Measurements from ENCODE around the gene SPOCK2.

Gene SPOCK2

DNA sequence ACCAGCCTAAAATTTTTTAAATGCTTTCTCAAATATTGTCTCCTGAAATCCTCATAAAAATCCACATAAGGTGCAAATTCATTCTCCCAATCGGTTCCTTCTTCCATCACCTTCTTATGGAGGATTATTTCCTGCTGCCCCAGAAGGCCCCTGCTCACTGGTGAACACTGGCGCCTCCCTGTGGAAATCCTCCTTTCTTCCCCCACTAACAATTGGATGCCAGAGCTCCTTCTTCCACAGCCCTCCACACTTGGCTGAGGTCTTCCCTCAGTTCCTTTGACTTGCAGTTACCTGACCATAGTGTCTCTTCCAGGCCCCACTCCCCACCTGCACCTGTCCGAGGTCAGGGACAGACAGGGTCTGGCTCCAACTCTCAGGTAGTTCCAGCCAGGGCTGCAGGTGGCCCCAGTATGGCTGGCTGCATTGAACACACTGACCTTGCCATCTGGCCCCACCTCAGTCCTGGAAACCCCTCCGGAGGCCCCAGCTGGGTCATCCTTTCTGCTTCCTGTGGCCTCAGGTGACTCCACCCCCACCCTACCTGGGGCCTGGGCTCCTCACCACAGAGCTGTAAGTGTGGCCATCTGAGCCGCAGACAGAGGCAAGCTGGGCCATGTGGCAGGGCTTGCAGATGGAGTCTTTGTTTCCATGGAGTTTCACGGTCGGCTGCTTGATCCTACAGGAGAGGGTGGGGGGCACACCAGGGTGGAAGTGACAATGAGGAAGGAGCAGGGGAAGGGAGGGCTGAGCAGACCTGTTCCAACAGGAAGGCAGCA, 18.4 kb downstream of the SPOCK2 start:
- no peak for DNase-seq

DNA sequence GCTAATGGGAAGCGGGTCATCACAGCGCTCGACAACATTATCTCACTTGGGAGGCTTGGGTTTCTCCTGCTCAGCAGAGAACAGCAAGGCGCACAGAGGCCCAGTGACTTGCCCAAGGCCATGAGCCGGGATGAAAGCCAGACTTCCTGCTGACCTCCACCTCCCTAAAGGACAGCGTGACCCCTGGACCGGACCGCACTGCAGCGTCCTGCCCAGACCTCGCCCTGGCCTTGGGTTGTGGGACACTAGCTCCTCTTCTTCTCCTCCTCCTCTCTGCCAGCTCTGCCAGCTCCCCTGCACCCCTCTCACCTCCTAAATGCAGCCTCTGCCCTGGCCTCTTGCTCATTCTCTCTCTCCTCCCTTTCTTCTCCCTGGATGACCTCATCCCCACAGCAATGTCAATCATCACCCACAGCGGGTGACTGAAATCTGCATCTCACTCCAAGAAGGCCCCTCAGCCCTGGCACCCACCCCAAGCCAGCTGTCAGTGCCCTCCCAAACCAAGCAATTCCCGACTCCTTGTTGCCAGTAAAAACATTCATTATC, 19.4 kb downstream of the SPOCK2 start:
- DNase-seq = no peak

DNA sequence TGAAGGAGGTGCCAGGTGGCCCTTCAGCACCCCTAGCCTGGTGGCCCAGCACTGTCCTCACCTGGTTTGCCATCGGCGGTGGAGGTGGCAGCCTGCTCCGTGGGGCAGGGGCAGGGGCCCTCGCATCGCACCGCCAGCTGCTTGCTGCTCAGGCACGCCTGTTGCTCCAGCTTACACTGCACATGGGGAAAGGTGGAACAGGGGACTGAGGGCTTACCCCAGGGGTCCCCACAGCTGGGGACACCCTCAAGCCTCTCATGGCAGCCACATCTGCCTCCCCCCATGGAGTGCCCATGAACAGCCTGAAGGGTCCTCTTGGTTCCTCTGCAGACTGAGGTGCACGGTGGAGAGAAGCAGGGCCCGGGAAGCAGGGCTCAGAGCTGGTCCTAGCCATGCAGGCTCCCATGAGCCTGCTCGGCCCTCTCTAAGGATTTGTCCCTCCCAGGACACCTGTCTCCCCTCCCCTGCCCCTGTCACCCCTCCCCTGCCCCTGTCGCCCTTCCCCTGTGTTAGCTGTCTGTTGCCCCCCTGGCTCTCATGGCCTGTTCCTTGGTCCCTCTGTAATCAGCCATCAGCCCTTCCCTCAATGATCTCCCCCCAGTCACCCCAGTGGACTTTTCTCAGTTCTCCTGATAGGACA, 20.1 kb downstream of the SPOCK2 start:
- no peak for DNase-seq

DNA sequence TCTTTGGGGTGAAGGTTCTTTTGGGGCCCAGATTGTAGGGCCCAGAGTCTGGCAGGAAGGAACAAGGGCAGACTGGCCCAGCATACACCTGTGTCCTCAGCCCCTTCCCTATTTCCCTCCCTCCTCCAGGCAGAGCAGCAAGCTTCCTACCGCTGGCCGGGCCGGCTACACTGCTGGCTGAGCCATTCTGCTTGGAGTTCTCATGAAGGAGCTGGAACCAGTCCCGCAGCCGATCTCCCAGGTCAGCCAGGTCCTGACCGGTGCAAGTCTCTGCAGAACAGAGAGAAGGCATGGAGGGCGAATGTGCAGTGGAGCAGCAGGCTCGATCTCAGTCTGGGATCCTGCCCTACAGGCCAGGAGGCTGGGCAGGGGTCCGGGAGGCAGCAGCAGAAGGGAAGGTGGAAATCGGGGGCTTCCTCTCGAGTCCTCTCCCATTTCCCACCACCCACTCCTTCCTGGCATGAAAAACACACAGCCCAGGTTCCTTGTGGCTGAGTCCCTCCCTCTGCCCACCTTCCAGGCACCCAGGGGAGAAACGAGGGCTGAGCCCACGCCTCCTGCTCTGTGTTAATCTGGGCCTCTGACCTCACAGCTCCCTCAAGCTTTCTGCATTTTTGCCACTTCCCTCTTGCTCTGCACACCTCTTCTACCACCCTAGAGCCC, 20.8 kb downstream of the SPOCK2 start:
- no peak for DNase-seq

DNA sequence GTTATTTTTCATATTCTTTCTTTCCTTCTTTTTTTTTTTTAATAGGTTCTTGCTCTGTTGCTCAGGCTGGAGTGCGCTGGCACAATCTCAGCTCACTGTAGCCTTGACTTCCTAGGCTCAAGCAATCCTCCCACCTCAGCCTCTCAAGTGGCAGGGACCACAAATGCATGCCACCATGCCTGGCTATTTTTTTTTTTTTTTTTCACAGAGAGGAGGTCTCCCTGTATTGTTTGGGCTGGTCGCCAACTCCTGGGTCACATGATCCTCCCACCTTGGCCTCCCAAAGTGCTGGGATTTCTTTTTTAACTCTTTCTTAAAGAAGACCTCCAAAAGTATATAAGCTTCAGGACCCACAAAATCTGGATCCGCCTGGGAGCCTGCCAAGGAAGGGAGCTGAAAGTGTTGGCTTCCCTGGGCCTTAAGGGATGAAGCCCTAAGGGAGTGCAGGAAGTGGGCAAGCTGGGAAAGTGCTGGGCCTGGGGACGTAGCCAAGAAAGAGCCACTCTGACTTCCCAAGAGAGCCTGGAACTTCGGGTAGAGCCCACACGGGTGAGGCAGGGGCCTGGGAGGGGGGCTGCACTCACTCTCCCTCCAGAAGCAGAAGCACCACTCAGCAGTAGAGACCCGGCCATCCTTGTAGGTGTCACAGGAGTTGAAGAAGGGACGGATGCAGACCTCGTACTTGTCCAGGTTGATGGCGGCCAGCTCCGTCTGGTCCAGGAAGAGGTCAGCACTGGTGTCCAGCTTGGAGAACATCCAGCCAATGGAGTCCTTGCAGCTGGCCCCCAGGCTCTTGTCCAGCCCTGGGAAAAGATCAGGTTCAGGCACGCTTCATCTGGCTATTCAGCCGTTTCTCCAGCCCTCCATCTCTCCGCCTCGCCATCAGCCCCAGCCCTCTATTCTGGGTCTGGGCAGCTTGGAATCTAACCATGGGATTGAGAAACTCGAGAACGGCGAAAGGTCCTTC, 21.8 kb downstream of the SPOCK2 start:
- DNase-seq = no peak

DNA sequence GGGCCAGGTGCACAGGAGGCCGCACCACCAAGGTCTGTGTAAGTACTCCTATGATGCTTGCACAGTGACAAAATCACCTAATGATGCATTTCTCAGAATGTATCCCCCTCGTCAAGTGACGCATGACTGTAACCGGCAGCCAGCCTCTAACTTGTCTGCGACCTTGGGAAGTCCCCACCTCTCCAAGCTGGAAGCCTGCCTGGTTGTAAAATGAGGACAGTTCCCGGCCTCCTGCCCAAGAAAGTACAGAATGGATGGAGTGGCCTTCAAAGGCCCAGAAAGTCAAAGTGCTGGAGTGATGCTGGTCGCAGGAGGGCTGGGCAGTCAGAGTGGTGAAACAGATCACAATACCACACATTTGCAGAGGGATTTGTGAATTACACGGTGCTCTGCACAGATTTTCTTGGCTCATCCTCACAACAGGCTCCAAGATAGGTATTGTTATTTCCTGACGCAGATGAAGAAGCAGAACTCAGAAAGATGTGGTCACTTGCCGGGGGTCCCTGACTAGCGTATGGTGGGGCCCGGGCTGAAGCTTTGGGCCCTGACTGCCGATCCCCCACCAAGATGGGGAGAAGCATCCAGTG, 22.8 kb downstream of the SPOCK2 start:
- no peak for DNase-seq

DNA sequence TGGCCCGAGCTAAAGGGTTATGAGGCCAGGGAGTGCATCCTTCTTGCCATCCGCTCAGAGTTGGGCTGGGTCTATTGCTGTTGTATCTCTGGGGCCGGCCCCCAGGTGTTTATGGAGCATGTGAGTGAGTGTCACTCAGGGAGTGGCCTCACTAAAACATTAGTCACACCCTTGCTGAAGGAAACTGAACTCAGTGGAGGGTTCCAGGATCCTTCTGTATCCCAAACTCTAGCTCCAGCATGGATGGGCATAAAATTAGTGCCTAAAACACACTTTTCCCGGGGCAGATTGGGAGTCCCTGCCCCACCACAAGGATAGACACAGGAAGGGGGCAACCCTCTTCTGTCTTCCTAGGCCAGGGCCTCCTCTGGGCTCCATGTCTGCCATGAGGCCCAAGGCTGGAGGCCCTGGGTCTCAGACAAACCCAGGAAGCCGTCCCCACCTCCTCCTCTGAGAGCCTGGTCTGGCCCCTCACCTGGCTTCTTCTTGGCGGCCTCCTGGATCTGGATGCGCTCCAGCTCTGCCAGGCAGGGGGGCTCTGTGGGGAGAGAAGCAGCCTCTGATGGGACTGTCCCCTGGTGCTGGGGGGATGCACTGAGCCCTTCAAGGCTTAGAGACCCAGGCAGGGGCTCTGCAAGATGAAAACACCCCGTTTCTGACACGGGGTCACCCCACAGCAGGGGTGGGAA, 24.5 kb downstream of the SPOCK2 start:
- no peak for DNase-seq

DNA sequence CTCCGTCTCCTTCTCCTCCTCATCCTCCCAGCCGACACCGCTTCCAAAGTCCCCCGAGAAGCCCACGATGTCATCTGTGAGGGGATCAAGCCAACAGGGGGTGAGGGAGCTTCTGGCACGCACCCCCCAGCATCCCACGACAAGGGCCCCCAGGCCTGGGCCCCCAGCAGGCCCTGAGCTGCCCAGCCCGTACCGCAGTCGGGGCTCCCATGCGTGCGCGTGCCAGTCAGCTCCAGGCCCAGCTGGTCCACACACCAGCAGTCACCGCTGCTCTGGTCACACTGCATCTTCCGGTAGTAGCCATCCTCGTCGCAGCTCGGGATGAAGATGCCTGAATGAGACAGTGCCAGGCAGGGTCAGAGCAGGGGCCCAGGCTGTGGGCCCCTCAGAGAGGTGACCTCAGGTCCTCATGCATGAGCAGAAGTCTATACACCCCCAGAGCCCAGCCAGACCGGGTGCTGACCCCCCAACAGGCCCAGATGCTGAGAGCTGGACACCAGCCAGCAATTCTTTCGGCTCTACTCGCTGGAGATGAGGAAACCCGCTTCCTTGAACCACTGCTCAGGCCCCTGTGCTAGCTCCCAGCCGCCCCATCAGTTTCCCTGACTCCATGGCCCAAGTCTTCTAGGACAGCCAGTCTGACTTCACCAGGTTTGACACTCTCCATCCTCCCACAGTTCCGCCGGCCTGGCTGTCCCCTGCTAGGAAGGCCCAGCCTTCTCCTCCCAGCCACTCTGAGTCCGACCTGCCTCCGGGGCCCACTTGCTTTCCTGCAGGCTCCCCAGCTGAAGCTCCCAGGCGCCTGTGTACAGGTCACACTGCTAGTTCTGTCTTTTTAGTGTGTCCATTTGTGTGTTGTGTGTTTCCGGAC, 25.3 kb downstream of the SPOCK2 start:
- DNase-seq = no peak

DNA sequence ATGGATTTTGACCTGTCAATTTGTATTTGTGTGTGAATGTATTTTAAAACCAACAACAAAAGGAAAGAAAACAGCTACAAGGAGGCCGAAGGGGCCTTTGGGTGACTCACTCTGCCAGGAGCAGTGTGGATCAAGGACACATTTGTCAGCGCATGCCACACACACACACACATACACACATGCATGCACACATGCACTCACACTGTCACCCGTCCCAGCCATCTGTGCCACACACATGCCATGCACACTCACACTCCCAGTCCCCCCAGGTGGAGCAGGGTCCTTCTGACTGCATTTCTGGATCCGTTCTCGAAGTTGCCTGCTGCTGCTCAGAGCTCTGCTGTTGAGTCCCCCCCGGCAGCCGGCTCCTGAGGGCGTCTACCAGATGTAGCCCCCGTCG, 26.0 kb downstream of the SPOCK2 start:
- no peak for DNase-seq

DNA sequence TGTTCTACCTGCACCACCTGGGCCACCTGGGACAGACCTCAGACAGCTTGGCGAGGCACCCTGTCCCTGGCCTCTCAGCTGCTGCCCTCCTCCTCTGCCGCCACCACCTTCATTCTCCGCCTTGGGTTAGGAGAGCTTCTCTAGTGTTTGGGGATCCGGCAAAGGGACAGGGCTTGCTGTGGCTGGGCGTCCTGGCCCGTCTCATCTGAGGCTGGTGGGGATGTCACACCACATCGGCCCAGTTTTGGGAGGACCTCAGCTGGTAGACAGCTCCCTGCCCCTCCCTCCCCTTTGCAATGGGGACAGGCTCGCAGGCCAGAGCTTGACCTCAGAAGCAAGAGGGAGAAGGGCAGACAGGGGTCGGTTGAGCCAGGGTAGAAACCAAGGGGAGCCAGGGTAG, 26.4 kb downstream of the SPOCK2 start:
- no peak for DNase-seq

DNA sequence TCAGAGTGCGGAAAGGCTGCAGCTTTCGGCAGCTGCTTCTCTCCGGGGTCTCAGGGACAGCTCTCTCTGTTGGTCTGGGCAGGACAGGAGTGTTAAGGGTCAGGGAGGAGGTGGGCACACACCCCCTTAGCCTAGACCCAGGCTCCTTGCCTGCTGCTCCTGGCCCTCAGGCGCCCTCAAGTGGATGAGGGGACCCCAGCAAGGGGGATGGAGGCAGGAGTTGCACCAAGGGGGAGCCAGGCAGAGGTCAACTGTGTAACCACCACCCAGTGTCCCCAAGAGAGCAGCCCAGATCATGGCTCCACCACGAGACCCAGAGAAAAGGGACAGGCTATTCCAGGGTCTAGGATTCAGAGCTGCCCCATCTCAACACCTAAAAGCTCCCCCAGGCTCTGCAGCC, 26.9 kb downstream of the SPOCK2 start:
- no peak for DNase-seq

DNA sequence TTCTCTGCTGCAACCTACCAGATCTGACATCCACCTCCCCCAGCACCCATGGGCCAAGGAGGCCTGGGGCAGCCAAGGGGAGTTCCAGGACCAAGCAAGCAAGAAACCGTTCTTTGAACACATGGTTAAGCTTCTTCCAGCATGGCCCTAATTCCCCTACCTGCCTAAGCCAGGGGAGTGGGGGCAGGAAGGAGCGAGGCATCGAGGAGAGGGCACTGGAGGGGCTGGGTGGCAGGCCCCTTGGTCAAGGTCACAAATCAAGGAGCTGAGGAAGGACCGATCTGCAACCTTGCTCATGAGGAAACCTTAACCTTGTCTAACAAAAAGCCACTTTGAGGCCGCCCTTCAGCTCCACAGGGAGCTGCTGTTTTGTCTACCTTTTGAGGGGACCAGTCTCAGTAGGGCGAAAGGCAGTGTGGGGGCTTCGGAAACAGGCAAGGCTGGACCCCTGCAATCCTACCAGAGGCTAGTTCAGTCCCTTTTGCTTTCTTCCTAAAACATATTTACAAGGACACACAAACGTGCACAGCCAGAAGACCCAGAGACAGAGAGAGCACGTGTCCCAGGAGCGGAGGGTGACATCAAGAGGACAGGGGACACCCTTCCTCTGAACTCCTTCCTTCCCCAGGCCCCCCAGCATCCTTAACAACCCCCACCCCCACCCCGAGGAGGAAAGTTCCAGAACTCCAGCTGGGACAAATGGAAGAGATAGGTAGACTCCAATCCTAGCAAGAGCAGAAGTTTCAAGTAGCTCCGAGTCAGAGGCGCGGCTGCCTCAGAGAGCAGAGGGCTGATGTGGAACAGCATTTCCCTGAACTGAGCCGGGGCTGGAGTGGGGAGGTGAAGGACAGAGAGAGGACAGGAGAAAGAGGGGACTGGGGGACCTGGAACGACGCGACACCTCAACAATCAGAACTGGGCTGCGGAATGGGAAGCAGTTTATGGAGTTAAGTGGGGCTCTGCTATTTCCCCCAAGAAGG, 28.2 kb downstream of the SPOCK2 start:
- no peak for DNase-seq

DNA sequence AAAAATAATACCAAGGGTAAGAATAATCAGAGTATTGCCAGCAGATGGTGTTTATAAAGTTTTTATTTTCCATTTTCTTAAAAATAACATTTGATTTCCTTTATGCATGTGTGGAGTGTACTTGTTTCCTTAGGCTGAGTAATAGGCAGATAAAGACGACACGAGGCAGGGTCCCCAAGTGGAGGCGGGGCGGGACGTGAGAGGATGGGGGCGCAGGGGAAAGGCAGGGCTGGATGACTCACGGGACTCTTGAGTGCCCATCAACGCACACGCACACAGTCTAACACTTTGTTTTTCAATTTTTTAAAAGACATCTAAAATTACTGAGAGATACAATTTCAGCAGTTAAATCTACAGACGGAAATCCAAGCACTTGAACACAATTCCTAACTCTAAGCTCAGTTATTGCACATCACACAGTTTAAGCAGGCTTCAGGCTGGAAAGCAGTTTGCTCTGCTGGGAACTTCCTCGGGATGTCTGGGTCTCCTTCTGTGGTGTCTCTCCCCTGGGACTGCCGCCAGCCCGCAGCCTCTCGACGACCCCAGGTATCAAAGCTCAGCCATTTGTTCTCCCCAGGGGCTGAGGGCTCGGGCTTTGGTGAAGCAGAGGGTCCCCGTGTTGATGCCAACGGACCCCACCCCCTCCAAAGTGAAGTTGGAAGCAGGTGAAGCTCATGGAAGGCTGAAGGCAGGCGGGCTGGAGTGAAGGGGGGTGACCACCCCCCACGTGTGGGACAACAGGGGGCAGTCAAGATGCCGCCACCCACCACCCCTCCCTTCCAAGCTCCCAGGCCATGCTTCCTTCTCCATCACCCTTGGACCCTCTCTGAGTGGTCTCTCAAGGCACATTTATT, 29.1 kb downstream of the SPOCK2 start:
- DNase-seq = no peak

DNA sequence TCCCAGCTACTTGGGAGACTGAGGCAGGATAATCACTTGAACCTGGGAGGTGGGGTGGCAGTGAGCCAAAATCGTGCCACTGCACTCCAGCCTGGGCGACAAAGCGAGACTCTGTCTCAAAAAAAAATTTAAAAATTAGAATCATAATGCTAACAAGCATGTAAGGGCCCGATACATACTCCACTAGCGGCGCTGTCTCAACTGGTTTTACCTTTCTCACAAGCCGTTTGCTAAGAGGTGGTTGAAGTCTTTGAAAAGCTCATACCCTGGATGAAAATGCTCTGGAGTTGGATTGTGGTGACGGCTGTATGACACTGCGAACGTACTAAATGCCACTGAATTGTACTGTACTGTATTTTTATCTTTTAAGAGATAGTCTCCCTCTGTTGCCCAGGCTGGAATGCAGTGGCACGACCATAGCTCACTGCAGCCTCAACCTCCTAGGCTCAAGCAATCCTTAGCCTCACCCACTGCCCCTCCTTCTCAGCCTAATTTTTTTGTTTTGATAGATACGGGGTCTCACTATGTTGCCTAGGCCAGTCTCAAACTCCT, 29.9 kb downstream of the SPOCK2 start:
- DNase-seq = no peak

DNA sequence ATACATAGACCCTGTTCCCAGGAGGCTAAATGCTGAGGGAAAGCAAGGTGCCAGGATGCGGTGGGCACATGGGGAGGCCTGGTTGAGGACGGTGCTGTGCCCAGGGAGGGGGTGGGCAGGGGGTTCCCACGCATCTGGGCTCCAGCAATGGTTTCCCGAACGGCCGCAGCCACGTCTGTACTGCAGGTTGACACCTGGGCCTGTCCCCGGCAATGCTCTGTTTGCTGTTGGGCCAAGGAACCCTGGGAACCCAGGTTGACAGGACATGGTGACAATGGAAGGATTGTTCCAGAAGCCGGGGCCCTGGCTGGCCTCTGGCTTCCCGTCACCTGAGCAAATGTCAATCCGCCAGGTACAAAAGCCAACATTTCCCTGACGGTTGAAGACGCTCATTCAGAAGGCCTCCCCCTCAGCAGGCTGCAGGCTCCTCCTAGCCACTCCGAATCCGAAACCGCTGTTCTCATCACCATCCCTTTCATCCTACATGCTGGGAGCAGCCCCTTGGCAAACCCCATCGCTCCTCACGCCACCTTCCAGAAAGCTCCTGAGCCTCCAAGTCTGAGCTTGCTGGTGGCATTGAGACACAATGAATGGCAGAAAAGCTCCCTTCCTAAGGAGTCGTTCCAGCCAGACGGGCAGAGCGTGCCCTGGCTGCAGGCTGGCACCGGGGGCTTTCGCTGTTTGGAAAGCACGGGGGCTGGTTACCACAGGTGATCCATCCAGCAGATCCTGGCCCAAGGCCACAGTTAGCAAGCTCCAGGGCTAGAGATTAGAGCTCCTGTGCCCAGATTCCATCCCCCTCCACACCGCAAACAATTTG, 31.2 kb downstream of the SPOCK2 start:
- no peak for DNase-seq

DNA sequence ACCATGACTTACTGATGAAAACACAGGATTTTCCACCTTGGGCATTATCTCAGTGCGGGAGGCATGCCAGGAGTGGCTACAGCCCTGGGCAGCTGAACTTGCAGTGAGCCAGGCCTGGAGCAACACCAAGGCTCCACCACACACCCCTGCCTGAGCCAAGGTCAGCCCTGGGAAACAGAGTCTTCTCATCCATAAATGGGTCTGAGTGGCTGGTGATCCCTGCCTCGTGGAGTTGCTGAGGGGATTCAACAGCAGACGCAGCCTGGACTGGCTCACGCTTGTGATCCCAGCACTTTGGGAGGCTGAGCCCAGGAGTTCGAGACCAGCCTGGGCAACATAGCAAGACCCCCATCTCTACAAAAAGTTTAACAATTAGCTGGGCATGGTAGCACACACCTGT, 32.2 kb downstream of the SPOCK2 start:
- DNase-seq = no peak

DNA sequence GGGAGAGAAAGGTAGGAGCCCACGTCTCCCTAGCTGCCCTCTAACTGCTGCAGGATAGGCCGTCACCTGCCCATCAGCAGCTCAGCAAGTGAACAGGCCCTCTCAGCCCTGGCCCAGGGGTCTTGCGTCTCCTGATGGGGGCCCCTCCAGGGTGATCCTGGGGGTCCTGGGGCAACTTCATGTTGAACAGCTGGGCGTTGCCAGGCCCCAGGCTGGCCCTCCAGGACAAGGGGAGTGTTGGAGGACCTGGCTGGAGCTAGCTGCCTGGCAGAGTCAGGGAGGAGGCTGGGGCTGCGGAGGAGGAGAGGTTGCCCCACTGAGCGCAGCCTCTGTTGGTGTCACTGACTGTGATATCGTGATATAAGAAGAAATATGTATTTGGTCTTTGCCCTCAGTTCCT, 34.7 kb downstream of the SPOCK2 start:
- no peak for DNase-seq
